GM12874 (cell line): ENCODE measurements around the gene PRR14L.

Experiments
- CTCF ChIP-seq: IDR thresholded peaks from 2 replicates; pipeline ENCODE4 v1.5.1; 2011; ENCODE audit warnings: low read depth, mild to moderate bottlenecking, control low read depth, low read length, moderate library complexity; ENCODE audit not compliant: insufficient read depth

PRR14L gene

GRCh38 chr22:31635638-31636306 lies 114.2 kb downstream of the PRR14L start:
- TF ChIP-seq CTCF: no peak

- TF ChIP-seq CTCF: no peak
Observed at GRCh38 chr22:31631436-31631835, 118.5 kb downstream of the PRR14L start.
